GM12878 (cell line): ENCODE measurements around the gene ZFP36. TPM values are rescaled to one million over a fixed set of nuclear protein-coding genes. Genes with fewer than 3 reads are reported as not detected.

Experiments
- ATAC-seq: fragments of 200-7000 bp; cut with Tn5 transposase; 3 replicates; pipeline ENCODE4 v1.9.1; 2020; ENCODE audit warnings: mild to moderate bottlenecking, moderate library complexity
- BruUV-seq: library from RNA; stranded (reverse); fragments of 400-500 nt; replicated peaks from 2 replicates; lab custom pipeline; 2021; lab: Mats Ljungman, UMichigan
- CTCF ChIA-PET: fragments of 300-600 bp; sonication (Branson Sonifier 250); formaldehyde crosslinking; extraction: SDS; loops from one replicate; lab custom pipeline; 2021; ENCODE audit warnings: inconsistent platforms; lab: Yijun Ruan, JAX
- POLR2A ChIA-PET: fragments of 350-600 bp; formaldehyde crosslinking; extraction: SDS; loops from one replicate; lab custom pipeline; 2021; ENCODE audit warnings: inconsistent platforms; lab: Charles Lee
- RAD21 ChIA-PET: fragments of 300-600 bp; sonication (Branson Sonifier 250); formaldehyde crosslinking; loops from one replicate; lab custom pipeline; 2023; ENCODE audit warnings: antibody characterized with exemption; ENCODE audit not compliant: unreplicated experiment; lab: Charles Lee
- SMC1A ChIA-PET: fragments of 300-600 bp; sonication (Branson Sonifier 250); formaldehyde crosslinking; loops from one replicate; lab custom pipeline; 2023; ENCODE audit not compliant: unreplicated experiment, uncharacterized antibody; lab: Charles Lee
- DNase-seq: peaks from one replicate; pipeline ENCODE4 v3.0.0-alpha.2; 2011; ENCODE audit warnings: low read depth, low spot score
- FAIRE-seq: peaks from 3 replicates; lab custom pipeline; 2011; peaks lifted over from hg19 to GRCh38; lab: Jason Lieb, UNC
- H2AFZ ChIP-seq: 2 replicates; pipeline ENCODE4 v1.6.0; 2011; ENCODE audit warnings: low read depth, low read length, control low read depth; ENCODE audit not compliant: control insufficient read depth
- H3K27ac ChIP-seq: 2 replicates; pipeline ENCODE4 v1.5.1; 2011; ENCODE audit warnings: control low read depth; ENCODE audit not compliant: control insufficient read depth, insufficient read depth
- H3K27me3 ChIP-seq, 2 experiments: replicated peaks in 1 of 2; 2 replicates each; pipeline versions ENCODE4 v1.6.0 to v1.6.1; 2011; ENCODE audit warnings: low read length in 1 of 2; ENCODE audit not compliant: control insufficient read depth in 2 of 2, insufficient read depth in 2 of 2
- H3K36me3 ChIP-seq, 2 experiments: 2 replicates each; pipeline ENCODE4 v1.5.1; 2011; ENCODE audit warnings: low read length in 1 of 2; ENCODE audit not compliant: control insufficient read depth in 2 of 2, insufficient read depth in 2 of 2
- H3K4me1 ChIP-seq: 2 replicates; pipeline ENCODE4 v1.6.1; 2011; ENCODE audit warnings: mild to moderate bottlenecking, low read length, moderate library complexity, mixed read lengths; ENCODE audit not compliant: control insufficient read depth, insufficient read depth
- H3K4me2 ChIP-seq: 2 replicates; pipeline ENCODE4 v1.6.0; 2011; ENCODE audit warnings: control low read depth; ENCODE audit not compliant: control insufficient read depth, insufficient read depth
- H3K4me3 ChIP-seq: fragments of 200-600 bp; sonication (generic); 2 replicates; pipeline ENCODE4 v1.5.1; 2016
- H3K79me2 ChIP-seq: 2 replicates; pipeline ENCODE4 v1.6.0; 2011; ENCODE audit warnings: low read length; ENCODE audit not compliant: control insufficient read depth, insufficient read depth
- H3K9ac ChIP-seq: 2 replicates; pipeline ENCODE4 v1.8.0; 2011; ENCODE audit warnings: low read length, control low read depth, mixed read lengths; ENCODE audit not compliant: control insufficient read depth, insufficient read depth
- H3K9me3 ChIP-seq: replicated peaks from 3 replicates; pipeline ENCODE4 v1.5.1; 2011; ENCODE audit warnings: mild to moderate bottlenecking, low read length; ENCODE audit not compliant: control insufficient read depth, insufficient read depth
- H4K20me1 ChIP-seq: 2 replicates; pipeline ENCODE4 v1.6.0; 2011; ENCODE audit not compliant: control insufficient read depth, insufficient read depth
- ATF7 ChIP-seq: fragments of 450-650 bp; IDR thresholded peaks from 2 replicates; pipeline ENCODE4 v1.6.1; 2016; ENCODE audit warnings: low read depth, mild to moderate bottlenecking
- BACH1 ChIP-seq: fragments of 450-650 bp; IDR thresholded peaks from 2 replicates; pipeline ENCODE4 v1.6.1; 2017; ENCODE audit warnings: mild to moderate bottlenecking, borderline replicate concordance
- CREM ChIP-seq: IDR thresholded peaks from 2 replicates; pipeline ENCODE4 v1.6.1; 2014; ENCODE audit warnings: antibody characterized with exemption, low read depth
- KDM1A ChIP-seq: fragments of 200-600 bp; sonication (generic); IDR thresholded peaks from 2 replicates; pipeline ENCODE4 v1.6.1; 2016; ENCODE audit warnings: borderline replicate concordance
- PML ChIP-seq: IDR thresholded peaks from 2 replicates; pipeline ENCODE4 v1.6.1; 2012; ENCODE audit warnings: low read length, inconsistent platforms
- POLR2A ChIP-seq: IDR thresholded peaks from 2 replicates; pipeline ENCODE4 v1.6.1; 2011; ENCODE audit warnings: low read depth, mild to moderate bottlenecking, low read length
- STAT3 ChIP-seq: IDR thresholded peaks from 2 replicates; pipeline ENCODE4 v1.6.1; 2011; ENCODE audit warnings: low read depth, low read length, improper control_type of control experiment
- WGBS: methylation state at CpG from one replicate; pipeline ENCODE4 v1.1.6; 2016; ENCODE audit warnings: low lambda C conversion rate; ENCODE audit not compliant: insufficient replicate concordance, insufficient coverage; ENCODE audit errors: missing lambda C conversion rate; 5-methylcytosine and 5-hydroxymethylcytosine counted together
- in situ Hi-C: fragments of 300-500 bp; cut with MboI; formaldehyde crosslinking; loops from 9 replicates; pipeline ENCODE4 v1.14.3; 2018; ENCODE audit warnings: mixed read lengths
- intact Hi-C: fragments of 100-400 bp; cut with micrococcal nuclease; formaldehyde crosslinking; loops from one replicate; pipeline ENCODE4 v1.14.2; 2022; ENCODE audit not compliant: unreplicated experiment
- polyA plus RNA-seq, 11 experiments: library from polyadenylated mRNA; depleted of rRNA in 4 of 11; unstranded in 6 of 11; stranded (reverse) in 5 of 11; fragments of >200 nt; fragmentation: Nextera tagmentation in 4 of 11; fragmentation: Illumina TruSeq in 1 of 11; extraction: Ambion mirVana in 4 of 11; extraction: Trizol in 1 of 11; gene quantifications; 1 replicate in 1 of 11; 2 replicates in 10 of 11; pipeline versions ENCODE4 v1.2.1 to v1.2.3, GENCODE V29; 2011 to 2016; ENCODE audit warnings: inconsistent platforms in 2 of 11, missing spikeins in 2 of 11, low read depth in 1 of 11
- total RNA-seq, 4 experiments: library from RNA; depleted of rRNA in 3 of 4; stranded (reverse); fragments of >200 nt in 3 of 4; fragmentation: Illumina TruSeq in 1 of 4; extraction: Trizol in 1 of 4; gene quantifications; 2 replicates each; pipeline versions ENCODE4 v1.2.1 to v1.2.3, GENCODE V29; 2013 to 2021

The ZFP36 gene
- total and polyA plus RNA-seq, 10 of the 15 experiments (the other 5 are each of a cell fraction or from before 2014, with no cell fraction given) = 5.3 to 55.0 (median 18.1) TPM

- TF ChIP-seq CREM (no peak), POLR2A (peak; percentile 39), PML (no peak), ATF7 (no peak), STAT3 (no peak), BACH1 (no peak)
- FAIRE-seq (no peak), DNase-seq (no peak), ATAC-seq (no peak)
- Histone ChIP-seq H3K79me2 (no peaks in the 10 kb centered on the region), H3K27ac (no peak overlapping the region), H3K27me3 (no peaks in the 10 kb centered on the region), H3K36me3 (peaks cover 4 to 16% of the 10 kb centered on the region in 2 experiments; a peak in 3 of 4 replicates), H3K4me3 (no peak overlapping the region), H4K20me1 (no peaks in the 10 kb centered on the region), H2AFZ (no peak overlapping the region), H3K9me3 (no peaks in the 10 kb centered on the region), H3K4me2 (no peak overlapping the region), H3K4me1 (peaks cover 5% of the 10 kb centered on the region), H3K9ac (no peak overlapping the region)
- ChIA-PET SMC1A (interaction anchor here (1.1 kb wide), 1 partner anchor 14 kb away, joined by 5 read pairs; the partner anchor contains the start of gene PLEKHG2), POLR2A (interaction anchor here (2.9 kb wide), 1 partner anchor 10 kb away, joined by 13 read pairs; the partner anchor contains the start of gene RPS16), RAD21 (no interaction called here), CTCF (no interaction called here)
- no TSS peak for BruUV-seq
- in situ Hi-C loops (no loop called here), intact Hi-C loops (no loop called here)
- WGBS = 93% methylated on average over 7 of the region's 7 CpGs
Measured at GRCh38 chr19:39425744-39426143, 19.1 kb downstream of the ZFP36 start.

GRCh38 chr19:39426170-39426569 is 19.5 kb downstream of the ZFP36 start:
- ChIA-PET SMC1A (interaction anchor here (1.1 to 1.6 kb wide), 2 partner anchors 10 to 15 kb away, joined by 5 read pairs; partner anchors contain the start of gene PLEKHG2), POLR2A (interaction anchor here (1.0 to 2.9 kb wide), 2 partner anchors 9 to 22 kb away, joined by 5 to 13 read pairs; partner anchors contain the start of gene RPS16), CTCF (no interaction called here), RAD21 (interaction anchor here (1.4 kb wide), 1 partner anchor 9 kb away, joined by 3 read pairs; the partner anchor contains the start of gene RPS16)
- DNase-seq = no peak
- no peaks in the 10 kb centered on the region for H4K20me1 ChIP-seq
- no peaks in the 10 kb centered on the region for H3K9me3 ChIP-seq
- H3K79me2 ChIP-seq = no peaks in the 10 kb centered on the region
- H3K9ac ChIP-seq = no peak overlapping the region
- WGBS = 52% methylated on average over 5 of the region's 5 CpGs
- no peak for FAIRE-seq
- no peak overlapping the region for H2AFZ ChIP-seq
- H3K27ac ChIP-seq = no peak overlapping the region
- intact Hi-C loops (no loop called here), in situ Hi-C loops (no loop called here)
- H3K27me3 ChIP-seq = no peaks in the 10 kb centered on the region
- BruUV-seq = TSS peak; percentile 32
- TF ChIP-seq KDM1A (no peak), PML (0 out of 2 replicates have a peak, but pooled peaks have one; percentile 43)
- peaks cover 4 to 16% of the 10 kb centered on the region in 2 experiments; a peak in 3 of 4 replicates for H3K36me3 ChIP-seq
- H3K4me1 ChIP-seq = peaks cover 10% of the 10 kb centered on the region
- H3K4me2 ChIP-seq = no peak overlapping the region
- no peak overlapping the region for H3K4me3 ChIP-seq
- no peak for ATAC-seq
